Neural cell (in vitro differentiated cells): ENCODE measurements around the gene PCED1A.

Source experiments
- CTCF ChIP-seq: fragments of 450-650 bp; IDR thresholded peaks from 2 replicates; pipeline ENCODE4 v1.5.1; 2014; ENCODE audit warnings: antibody characterized with exemption, mild to moderate bottlenecking, moderate library complexity; ENCODE audit not compliant: poor library complexity, severe bottlenecking
- EZH2 ChIP-seq: fragments of 200-600, 300-800 bp; shearing (Covaris generic), sonication (generic); IDR thresholded peaks from 2 replicates; pipeline ENCODE4 v1.6.1; 2014; ENCODE audit warnings: antibody characterized with exemption, low read length, borderline replicate concordance, mild to moderate bottlenecking; ENCODE audit not compliant: insufficient read depth, poor library complexity, severe bottlenecking
- POLR2AphosphoS5 ChIP-seq: IDR thresholded peaks from 2 replicates; pipeline ENCODE4 v1.6.1; 2012
- TAF1 ChIP-seq: IDR thresholded peaks from 2 replicates; pipeline ENCODE4 v1.6.1; 2012; ENCODE audit warnings: low read depth

- TF ChIP-seq POLR2AphosphoS5 (no peak), EZH2 (no peak), CTCF (no peak), TAF1 (no peak)
These were observed 49.3 kb upstream of the PCED1A start for GRCh38 chr20:2889797-2890196.
